Uterus (tissue), 2 donors: Measurements from ENCODE around the gene OR52I2.

Source experiments
- POLR2A ChIP-seq, 2 donors: fragments of 450-650 bp; IDR thresholded peaks; one replicate each; pipeline ENCODE4 v1.6.1; 2016; ENCODE audit warnings: antibody characterized with exemption in 2 of 2, mild to moderate bottlenecking in 1 of 2, moderate library complexity in 1 of 2
- TF ChIP-seq, protein P1 (sequence below), 4 experiments: fragments of 200-600 bp in 2 of 4; fragments of 450-650 bp in 2 of 4; sonication (generic) in 2 of 4; IDR thresholded peaks; one replicate each; pipeline ENCODE4 v1.5.1; 2016 to 2019; ENCODE audit warnings: antibody characterized with exemption in 4 of 4, mild to moderate bottlenecking in 2 of 4, moderate library complexity in 1 of 4

DNA sequence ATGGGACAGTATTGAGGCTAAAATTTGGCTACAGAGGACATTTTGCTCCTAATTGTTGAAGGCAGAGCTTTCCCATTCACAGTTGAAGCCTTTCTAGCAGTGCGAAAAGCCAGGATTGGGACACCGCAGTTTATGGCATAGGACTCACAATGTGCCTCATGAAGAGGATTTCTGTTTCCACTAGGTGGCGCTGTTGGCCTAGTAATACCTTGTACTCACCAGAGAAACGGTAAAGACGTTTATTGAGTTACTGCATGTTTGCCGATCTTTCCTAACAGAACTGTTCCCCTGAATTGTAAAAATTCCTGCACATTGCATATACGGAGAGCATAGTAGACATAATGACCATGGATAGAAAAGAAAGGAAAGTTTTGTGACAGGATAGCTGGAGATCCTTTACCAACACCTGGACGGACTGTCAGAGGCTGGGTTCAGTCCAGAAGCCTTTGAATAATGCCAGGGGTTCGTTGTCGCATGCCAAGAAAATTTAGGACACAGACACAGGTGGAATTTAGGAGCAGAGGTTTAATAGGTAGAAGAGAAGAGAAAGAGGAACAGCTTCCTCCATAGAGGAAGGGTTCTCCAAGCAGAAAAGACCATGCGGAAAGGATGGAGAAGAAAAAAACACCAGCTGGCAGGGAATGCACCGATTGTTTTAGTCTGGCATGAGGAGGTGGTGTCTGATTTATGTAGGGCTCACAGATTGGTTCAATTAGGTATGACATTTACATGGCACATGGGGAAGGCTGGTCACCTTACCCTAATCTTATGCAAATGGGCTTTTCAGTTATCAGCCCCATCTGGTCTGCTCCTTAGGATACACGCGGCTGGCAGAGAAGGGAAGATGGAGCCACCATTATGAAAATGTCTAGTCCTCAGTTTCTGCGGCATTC is 44.9 kb downstream of the OR52I2 start:
- TF ChIP-seq, protein P1, sequence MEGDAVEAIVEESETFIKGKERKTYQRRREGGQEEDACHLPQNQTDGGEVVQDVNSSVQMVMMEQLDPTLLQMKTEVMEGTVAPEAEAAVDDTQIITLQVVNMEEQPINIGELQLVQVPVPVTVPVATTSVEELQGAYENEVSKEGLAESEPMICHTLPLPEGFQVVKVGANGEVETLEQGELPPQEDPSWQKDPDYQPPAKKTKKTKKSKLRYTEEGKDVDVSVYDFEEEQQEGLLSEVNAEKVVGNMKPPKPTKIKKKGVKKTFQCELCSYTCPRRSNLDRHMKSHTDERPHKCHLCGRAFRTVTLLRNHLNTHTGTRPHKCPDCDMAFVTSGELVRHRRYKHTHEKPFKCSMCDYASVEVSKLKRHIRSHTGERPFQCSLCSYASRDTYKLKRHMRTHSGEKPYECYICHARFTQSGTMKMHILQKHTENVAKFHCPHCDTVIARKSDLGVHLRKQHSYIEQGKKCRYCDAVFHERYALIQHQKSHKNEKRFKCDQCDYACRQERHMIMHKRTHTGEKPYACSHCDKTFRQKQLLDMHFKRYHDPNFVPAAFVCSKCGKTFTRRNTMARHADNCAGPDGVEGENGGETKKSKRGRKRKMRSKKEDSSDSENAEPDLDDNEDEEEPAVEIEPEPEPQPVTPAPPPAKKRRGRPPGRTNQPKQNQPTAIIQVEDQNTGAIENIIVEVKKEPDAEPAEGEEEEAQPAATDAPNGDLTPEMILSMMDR (IDR thresholded peaks at IDR 0.05): peak; percentile 31 to 46 (median 40)
- no peak for TF ChIP-seq POLR2A (IDR thresholded peaks at IDR 0.05)
